T-helper 2 cell treated with Interferon-gamma antibody and Interleukin-4, amounts not matched to agents 100 ng/mL and 5 ng/mL, for 36 hours (primary cell): ENCODE measurements around the gene BMP4. TPM values are rescaled to one million over a fixed set of nuclear protein-coding genes. Genes with fewer than 3 reads are reported as not detected.
"Not testable (repeated sequence)": the region's sequence is repeated elsewhere in the genome, so short reads cannot be mapped to it uniquely, and the experiment has no call there.

Experiments
- intact Hi-C: fragments of 100-400 bp; cut with micrococcal nuclease; formaldehyde crosslinking; loops from one replicate; pipeline ENCODE4 v1.15.1; 2023
- total RNA-seq: library from RNA; stranded (reverse); gene quantifications from 2 replicates; pipeline ENCODE4 v1.2.3, GENCODE V29; 2022

The BMP4 gene
- 0.55 and 1.0 TPM in 2 replicates for total RNA-seq

DNA sequence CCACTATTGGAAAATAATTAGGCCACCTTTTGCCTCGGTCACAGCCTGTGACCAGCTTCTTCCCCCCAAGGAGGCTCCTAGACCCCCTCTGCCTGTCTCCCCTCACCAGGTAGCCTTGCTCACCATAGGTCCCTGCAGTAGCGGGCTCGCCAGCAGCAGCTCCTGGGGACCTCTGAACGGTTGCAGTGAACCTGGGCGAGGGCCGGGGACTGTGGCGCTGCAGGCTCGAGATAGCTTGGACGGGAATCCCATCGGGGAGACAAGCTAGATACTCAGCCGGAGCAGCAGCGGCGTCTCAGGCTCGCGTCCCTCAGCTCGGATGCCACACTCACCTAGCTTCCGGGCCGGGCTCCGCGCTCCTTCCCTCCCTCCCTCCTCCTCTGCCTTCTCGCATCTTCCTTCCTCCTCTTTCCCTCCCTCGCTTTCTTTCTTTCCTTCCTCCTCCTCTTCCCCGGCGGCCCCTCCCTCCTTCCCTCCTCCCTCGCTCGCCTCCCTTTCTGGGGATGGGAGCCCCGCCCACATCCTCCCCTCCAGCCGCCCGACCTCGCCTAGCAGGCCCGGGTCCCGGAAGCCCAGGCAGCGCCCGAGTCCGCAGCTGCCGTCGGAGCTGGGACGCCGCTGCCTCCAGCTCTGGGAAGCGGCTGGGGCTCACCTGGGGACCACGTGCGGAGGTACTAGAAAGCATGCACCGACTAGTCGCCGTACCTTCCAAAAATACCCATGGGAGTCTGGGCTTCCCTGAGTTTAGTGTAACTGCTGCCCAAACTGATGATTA is at the start of gene BMP4:
TSS of gene BMP4 (minus strand) at position 399 of the 775 bp plus-strand sequence. CDS start 4,603 bp downstream, outside the sequence.
- intact Hi-C loops, result no loop called here

DNA sequence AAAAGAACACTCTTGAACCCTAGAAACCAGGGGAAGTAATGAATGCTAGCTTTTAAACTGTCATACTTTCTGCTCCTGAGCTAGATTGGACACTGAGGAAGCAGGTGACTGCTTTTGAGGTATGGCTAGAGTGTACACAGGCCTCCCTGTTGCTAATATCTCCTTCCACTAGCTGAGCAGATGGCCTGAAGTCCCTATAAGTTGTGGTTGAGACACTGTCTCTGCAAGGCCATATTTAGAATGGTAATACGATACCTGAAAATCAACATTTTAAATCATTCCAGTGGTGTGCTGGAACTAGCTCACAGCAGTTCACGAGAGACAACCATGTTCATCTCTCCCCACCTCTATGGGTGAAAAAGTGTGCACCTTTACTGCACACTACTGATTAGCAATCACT is 46.4 kb upstream of the BMP4 start:
- intact Hi-C loops, result no loop called here

DNA sequence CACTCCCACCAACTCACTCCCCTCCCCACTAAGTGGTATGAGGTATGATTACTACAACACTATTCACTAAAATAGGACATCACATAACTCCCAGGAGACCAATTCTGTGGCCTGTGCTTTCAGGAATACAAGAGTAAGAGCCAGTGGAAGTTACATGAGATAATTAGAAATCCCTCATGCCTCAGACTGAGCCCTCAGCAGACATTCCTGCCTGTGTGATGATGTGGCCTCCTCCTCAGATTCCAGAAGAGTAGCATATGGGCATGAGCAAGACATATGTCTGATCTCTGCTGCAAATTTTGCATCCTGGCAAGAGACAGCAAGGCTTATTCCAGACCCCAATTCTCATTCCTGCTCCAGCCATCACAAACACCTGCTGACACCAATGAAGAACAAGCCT is 46.0 kb upstream of the BMP4 start:
- intact Hi-C loops, result no loop called here

DNA sequence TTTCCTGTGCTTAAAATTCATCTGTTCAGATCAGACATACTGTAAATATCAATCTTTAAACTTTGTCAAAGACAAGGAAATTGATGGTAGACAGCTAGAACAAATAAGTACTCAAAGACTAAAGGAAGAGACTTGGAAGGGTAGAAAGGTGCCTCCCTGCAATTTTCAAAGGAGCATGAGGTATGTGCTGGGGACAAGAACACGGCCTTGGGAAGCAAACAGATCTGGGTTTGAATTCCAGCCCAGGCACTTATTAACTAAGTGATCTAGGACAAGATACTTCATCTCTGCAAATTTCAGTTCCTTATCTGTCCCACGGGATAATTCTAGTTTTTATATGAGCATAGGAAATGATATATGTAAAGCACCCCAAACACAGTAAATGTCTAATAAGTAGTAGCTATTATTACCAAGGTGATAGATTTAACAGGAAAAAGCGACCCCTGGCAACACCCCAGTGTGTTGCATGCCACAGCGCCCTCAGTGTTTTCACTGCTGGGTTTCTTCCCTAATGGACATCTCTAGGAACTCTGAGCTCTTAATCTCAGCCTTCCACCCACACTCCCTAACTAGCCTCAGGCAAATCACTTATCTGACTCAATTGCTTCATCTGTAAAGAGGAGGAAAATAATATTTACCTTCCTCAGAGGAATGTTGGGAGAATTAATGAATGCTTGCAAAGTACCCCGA is 44.7 kb upstream of the BMP4 start:
- intact Hi-C loops, result no loop called here

DNA sequence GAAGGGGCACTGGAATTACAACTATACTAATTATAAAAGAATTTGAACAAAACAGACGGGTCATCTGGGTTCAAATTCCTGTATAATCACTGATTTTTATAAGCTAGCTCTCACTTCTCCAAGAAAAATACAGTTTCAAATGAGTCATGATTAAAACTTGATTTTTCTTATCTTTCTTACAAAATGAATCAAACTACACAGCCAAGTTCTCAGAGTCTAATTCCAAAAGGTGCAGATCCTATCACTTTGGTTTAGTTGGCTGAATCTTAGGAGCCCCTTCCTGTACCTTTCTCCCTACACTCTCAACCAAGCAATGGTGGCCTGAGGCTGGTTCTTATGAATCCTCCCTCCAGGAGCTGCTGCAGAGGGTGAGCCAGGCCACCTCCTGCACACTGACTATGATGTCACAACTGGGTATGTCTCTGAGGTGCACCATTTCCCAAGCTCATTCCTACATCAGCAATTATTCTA is 43.8 kb upstream of the BMP4 start:
- intact Hi-C loops, result no loop called here

DNA sequence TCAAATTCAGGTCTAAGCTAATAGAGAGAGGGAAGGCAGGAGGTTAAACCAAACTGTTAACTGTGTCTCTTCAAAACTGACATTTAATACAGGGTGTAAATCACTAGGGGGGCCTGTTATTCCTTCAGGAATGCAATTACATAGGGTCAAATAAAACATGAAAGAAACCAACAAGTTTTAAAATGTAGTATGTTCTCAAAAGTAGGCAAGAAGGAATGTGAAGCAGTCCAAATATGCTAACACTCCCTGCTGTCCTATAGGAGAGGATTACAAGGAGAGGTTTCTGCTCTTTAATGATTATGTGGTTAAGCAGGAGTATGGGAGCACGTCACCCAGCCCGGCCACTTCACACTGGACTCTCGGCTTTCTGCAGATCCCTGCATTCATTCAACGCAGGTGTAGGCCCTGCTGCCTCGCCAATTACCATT is 42.5 kb upstream of the BMP4 start:
- intact Hi-C loops, result no loop called here

DNA sequence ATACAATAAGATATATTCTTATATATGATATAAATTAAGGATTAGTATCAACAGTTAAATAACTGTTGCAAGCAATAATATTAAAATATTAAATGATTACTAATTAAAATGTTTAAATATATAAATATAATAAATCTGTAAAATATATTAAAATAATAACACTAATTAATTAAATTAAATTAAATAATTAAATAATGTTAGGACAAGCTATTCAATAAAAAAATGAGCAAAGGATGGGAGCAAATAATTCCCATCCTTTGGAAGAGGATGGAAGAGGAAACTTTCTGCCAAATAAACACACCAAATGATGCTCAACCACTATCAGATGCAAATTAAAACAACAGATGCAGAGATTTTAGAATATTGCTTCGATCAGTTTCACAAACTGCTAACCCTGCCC is 39.4 kb upstream of the BMP4 start:
- intact Hi-C loops, result no loop called here

DNA sequence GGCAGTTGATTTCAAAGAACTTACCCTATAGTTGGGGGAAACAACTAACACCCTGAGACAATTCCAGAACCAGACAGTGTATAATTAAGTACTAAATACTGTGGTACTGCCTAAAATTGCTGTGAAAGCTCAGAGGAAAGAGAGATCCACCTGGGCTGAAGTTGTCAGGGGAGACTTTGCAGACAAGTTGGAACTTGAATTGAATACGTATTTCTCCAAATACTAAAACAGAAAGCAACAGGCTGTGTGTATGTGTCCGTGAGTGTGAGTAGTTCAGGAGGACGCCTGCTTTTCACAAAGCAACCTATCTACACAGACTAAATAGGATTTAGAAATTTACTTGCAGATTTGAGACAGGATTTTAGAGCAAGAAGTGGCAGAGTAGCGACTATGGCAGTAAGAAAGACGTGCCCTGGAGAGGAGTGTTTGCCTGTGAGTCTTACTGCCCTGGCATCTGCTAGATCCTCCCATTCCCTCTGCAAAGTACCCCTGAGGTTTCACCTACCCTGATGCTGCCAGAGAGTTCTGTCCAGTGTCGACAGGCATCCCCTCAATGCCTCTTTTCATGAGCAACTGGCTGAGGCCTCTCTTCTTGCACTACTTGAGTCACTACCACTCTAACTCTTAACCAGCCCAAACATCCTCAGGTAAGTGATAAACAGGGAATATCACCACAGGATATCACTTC is 37.4 kb upstream of the BMP4 start:
- intact Hi-C loops, result no loop called here

DNA sequence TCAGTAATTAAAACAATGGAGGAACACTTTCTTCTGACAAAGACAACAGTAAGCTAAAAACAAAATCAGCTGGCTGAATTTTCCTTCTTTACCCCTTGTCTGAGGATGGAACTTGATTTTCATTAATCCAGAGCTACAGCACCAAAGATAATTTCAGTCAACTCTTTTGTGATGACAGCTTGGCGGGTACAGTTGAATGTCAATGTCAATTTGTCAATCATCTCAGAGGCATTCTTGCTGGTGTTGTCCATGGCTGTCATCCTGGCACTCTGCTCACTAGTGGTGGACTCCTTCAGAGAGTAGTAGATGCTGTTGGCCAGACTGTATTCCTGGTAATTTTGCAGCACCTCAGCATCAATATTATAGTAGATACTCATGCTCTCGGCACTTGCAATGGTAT is 34.4 kb upstream of the BMP4 start:
- intact Hi-C loops, result no loop called here

DNA sequence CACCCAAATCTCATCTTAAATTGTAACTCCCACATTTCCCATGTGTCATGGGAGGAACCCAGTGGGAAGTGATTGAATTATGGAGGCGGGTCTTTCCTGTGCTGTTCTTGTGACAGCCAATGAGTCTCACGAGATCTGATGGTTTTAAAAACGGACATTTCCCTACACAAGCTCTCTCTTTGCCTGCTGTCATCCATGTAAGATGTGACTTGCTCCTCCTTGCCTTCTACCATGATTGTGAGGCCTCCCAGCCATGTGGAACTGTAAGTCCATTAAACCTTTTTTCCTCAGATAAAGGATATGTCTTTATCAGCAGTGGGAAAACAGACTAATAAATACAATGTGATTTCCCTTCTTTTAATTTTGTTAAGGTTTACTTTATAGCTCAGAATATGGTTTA is 30.1 kb upstream of the BMP4 start:
- intact Hi-C loops, result not testable (repeated sequence)

DNA sequence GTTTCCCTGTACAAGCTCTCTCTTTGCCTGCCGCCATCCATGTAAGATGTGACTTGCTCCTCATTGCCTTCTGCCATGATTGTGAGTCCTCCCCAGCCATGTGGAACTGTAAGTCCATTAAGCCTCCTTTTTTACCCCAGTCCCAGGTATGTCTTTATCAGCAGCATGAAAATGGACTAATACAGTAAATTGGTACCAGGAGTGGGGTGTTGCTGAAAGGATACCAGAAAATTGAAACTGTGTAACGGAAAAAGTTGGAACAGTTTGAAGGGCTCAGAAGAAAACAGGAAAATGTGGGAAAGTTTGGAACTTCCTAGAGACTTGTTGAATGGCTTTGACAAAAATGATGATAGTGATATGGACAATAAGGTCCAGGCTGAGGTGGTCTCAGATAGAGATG is 28.3 kb upstream of the BMP4 start:
- intact Hi-C loops, result not testable (repeated sequence)

DNA sequence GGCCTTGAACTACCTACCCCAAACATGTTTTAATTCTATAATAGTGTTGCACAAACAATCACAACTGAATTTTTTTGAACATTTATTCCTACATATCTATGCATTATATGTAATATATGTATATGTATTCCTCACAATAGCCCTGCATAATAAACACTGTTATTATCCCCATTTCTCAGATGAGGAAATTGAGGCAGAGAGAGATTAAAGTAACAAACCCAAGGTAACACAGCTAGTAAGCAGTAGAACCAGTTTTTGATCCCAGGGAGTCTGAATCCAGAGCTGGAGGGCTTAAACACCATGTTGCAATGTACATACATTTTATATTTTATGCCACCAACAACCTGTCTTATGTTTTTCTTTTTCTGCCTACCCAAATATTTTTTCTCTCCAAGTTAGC is 26.5 kb upstream of the BMP4 start:
- intact Hi-C loops, result no loop called here

DNA sequence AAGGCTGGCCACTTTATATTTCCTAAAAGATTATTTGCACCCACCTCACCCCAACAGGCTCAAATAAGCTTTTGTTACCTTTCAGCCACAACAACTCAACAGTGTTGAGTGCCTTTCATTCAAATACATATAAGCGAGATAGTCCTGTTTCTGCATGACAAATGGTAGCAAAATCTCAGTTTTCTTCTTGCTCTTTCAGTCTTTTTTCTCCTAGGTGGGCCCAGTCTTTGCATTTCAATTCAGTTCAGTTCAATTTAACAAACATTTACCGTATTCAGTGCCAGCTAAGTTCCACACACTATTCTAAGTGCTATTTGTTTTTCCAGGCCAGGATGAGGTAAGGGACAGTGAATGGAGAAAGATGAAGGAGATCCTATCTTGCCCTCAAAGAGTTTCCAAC is 25.9 kb upstream of the BMP4 start:
- intact Hi-C loops, result no loop called here

DNA sequence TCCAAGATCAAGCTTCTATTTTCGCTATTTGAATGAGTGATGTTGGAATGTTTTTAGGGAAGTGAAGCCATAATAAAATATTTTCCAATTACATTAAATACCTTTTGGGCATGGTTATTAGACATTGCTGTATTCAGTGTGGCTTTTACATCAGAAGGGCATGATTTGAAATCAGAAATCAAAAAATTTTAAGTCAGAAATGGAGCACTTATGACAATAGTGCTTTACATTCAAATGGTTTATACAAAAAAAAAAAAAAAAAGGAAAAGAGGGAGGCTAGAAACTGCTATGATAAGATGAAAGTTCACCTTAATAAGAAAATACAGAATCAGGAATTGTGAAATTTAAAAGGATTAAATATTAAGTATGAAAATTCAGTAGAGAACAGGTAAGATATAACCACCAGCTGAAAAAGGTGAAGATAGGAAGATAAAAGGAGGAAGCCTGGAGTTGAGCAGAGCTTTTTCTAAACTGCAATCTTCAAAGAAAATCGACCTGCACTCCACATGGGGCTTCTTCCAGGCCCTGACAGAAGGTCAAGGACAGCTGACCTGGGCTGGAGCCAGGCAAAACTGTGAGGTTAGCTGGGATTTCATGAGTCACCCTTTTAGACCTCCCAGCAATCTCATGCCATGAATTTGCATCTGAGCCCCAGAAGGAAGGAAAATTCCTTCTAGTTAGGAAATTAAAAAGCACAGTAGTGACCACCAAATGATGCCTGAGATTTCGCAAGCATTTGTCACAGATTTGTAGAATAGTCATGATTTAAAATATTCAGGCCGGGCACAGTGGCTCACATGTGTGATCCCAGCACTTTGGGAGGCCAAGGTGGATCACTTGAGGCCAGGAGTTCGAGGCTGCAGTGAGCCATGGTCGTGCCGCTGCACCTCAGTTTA is 23.4 kb upstream of the BMP4 start:
- intact Hi-C loops, result no loop called here

DNA sequence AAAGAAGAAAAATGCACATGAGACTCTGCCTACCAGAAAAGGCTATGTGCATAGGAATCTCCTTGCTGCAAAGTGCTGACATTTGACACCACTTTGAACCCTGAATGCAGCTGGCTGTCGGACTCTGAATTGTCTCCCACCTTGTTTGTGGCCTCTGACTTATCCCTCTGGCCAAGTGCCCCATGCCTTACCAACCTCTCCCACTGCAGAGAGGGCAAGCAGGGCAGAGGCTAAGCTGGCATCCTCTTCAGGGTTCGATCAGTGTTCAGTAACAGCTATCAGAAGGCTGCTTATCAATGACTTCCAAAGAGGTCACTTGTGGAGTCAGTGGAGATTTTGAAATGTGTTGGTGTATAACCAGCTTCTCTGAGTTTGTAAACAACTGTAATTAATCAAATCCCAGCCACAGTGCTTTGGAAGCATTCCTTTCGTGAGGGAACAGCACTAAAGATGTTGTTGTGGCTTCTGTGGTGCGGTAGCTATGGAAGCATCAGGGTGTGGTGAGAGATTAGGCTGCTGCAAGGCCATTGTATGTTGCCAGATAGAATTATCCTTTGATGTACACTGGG is 22.6 kb upstream of the BMP4 start:
- intact Hi-C loops, result no loop called here

DNA sequence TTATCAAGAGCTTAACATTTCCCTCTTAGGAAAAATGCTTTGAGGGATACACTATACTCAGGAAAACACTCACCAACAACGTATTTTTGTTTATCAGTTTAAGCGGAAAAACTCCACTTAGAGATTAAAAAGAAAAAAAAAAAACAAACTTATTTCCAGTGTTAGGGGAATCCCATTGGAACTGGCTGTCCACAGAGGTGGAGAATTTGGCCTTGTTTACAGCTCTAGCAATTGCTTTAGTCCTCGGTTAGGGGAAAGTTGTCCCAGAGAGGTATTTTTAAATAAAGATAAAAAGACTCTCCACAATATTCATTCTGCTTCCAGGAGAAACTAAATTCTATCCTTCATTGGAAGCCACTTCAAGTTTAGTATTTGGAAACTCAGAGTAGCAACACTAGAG is 21.6 kb upstream of the BMP4 start:
- intact Hi-C loops, result no loop called here

DNA sequence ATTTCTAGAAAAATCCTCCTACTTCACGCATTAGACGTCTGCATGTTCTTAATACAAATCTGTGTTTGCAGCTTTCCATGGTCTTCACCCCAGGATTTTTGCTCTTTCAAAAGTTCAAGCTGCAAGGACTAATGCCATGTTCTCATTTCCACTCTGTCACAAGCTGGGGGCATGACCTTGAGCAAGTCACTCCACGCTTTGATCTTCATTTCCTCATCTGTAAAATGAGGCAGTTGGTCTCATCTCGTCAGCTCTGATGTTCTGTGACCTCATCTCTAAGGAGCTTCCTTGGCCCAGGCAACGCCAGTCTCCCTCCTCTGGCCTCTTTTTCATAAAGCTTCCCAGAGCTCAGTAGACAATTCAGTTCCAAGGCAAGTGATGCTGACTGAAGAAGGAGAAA is 18.8 kb upstream of the BMP4 start:
- intact Hi-C loops, result no loop called here

DNA sequence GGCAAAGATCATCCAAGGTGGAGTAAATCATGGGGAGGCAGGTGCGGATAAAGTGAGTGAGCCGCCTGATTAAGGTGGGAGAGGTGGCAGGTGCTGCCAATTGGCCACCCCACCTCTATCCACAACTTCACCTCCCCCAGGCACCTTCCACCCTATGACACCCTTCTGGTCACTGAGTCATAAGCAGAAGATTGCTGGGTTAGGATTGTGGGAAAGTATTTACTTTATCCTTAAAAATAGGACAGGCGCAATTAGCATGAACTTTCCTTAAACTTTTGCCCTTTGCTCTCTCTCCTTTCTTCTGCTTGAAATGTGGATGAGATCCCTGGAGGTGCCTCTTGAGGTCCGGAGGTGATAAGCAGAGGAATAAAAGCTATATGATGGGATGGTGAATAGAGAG is 14.9 kb upstream of the BMP4 start:
- intact Hi-C loops, result no loop called here

DNA sequence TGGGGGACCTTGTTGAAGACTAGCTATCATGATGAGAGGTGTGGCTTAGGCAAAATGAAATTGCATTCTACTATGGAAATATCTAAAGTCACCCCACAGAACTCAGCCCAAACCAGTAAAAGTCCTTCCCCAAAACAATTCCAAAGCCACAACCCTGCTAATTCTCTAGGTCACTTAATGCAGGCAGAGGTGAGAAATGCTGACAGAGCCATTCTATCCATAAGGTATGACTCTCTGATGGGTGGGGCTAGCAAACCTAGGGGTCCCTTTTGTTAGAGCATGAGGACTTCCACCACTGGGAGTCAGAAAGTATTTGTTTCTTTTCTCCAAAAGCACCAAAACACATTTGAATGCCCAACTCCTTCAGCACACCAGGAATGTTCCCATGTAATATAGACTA is 12.7 kb upstream of the BMP4 start:
- intact Hi-C loops, result no loop called here

DNA sequence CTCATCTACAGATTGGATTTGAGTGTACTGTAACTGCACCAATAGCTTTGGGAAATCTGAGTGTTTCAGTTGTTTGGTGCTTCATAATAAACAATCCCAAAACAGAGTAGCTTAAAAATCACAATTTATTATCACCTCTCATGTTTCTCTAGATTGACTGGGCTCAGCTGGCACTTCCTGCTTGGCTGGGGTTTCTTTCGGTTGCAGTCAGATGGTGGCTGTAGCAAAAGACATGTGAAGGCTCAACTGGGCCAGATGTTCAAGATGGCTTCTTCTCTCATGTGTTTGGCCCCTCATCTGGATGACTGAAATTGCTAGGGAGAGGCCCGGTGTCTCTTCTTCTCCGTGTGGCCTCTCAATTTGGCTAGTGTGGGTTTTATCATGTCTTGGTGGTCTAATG is 12.1 kb upstream of the BMP4 start:
- intact Hi-C loops, result no loop called here

DNA sequence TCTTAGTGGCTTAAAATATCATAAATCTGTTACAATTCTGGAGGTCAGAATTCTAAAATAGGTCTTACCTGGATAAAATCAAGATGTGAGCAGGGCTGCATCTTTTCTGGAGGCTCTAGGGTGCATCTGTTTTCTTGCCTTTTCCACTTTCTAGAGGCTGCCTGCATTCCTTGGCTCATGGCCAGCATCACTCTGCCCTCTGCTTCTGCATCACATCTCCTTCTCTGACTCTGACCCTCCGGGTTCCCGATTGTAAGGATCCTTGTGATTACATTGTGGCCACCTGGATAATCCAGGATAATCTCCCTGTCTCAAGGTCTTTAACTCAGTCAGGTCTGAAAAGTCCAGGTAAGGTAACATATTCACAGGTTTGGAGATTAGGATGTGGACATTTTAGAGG is 11.0 kb upstream of the BMP4 start:
- intact Hi-C loops, result no loop called here
